GM06990 (cell line): Measurements from ENCODE around the gene DPP10.

Source experiments
- DNase-seq: peaks from one replicate; pipeline ENCODE4 v3.0.0-alpha.2; 2011; ENCODE audit not compliant: insufficient read length; ENCODE audit errors: extremely low read depth
- H3K27me3 ChIP-seq: replicated peaks from 2 replicates; pipeline ENCODE4 v1.6.0; 2011; ENCODE audit warnings: low read length; ENCODE audit not compliant: control insufficient read depth, insufficient read depth
- H3K36me3 ChIP-seq: 2 replicates; pipeline ENCODE4 v1.5.1; 2011; ENCODE audit warnings: low read length; ENCODE audit not compliant: control insufficient read depth, insufficient read depth
- H3K4me3 ChIP-seq: replicated peaks from 2 replicates; pipeline ENCODE4 v1.5.1; 2011; ENCODE audit warnings: low read depth, mild to moderate bottlenecking, control low read depth, low read length
- TF ChIP-seq, protein P1 (sequence below): IDR thresholded peaks from 2 replicates; pipeline ENCODE4 v1.5.1; 2011; ENCODE audit warnings: low read length, control low read depth, mild to moderate bottlenecking, inconsistent platforms; ENCODE audit not compliant: insufficient read depth, poor library complexity, severe bottlenecking

DPP10 gene

GRCh38 chr2:115678129-115678528 is 1235.7 kb downstream of the DPP10 start:
- no peaks in the 10 kb centered on the region for H3K36me3 ChIP-seq
- no peak for DNase-seq
- TF ChIP-seq, protein P1, sequence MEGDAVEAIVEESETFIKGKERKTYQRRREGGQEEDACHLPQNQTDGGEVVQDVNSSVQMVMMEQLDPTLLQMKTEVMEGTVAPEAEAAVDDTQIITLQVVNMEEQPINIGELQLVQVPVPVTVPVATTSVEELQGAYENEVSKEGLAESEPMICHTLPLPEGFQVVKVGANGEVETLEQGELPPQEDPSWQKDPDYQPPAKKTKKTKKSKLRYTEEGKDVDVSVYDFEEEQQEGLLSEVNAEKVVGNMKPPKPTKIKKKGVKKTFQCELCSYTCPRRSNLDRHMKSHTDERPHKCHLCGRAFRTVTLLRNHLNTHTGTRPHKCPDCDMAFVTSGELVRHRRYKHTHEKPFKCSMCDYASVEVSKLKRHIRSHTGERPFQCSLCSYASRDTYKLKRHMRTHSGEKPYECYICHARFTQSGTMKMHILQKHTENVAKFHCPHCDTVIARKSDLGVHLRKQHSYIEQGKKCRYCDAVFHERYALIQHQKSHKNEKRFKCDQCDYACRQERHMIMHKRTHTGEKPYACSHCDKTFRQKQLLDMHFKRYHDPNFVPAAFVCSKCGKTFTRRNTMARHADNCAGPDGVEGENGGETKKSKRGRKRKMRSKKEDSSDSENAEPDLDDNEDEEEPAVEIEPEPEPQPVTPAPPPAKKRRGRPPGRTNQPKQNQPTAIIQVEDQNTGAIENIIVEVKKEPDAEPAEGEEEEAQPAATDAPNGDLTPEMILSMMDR, result no peak
- no peak overlapping the region for H3K4me3 ChIP-seq
- H3K27me3 ChIP-seq, result no peaks in the 10 kb centered on the region

DNA sequence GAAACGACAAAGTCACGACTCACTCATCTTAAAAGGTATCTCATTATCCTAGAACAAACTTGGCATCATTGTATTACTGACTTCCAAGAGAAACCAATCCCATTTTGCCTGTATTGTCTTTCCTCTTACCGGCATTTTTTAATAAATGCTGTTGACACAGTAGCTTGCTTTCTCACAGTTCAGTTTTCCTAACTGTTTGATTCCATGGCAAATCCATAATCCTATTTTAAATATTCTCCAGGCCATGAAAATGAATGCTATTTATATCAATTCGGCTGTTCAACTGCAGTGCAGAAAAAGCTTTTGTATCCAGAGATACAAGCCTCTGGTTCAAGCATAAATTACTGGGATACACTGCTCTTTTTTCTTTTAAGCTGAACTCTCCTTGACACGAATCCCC is 1241.9 kb downstream of the DPP10 start:
- no peak overlapping the region for H3K4me3 ChIP-seq
- no peaks in the 10 kb centered on the region for H3K36me3 ChIP-seq
- TF ChIP-seq, protein P1, result no peak
- no peak for DNase-seq
- no peaks in the 10 kb centered on the region for H3K27me3 ChIP-seq

GRCh38 chr2:115691409-115691808 is 1249.0 kb downstream of the DPP10 start:
- Histone ChIP-seq H3K36me3 (no peaks in the 10 kb centered on the region), H3K27me3 (no peaks in the 10 kb centered on the region), H3K4me3 (no peak overlapping the region)
- DNase-seq, result no peak
- TF ChIP-seq, protein P1, result no peak

DNA sequence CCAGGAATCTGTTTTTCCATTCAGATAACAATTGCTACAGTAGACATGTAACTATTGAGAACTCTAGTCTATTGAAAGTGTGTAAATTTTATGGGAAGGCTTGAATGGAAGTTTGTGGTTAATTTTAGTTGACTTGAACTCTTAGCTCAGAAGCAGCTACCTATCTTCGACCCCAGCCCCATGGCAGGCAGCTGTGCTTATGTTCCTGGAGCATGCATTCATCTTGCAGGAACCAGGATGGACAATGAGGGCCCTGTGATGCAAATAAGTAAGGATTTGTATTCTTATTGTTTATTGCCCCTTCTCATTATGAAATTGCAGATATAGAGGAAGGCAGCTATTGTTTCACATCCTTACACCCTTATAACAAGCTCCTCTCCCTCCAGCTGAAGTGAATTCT is 1252.2 kb downstream of the DPP10 start:
- no peak for DNase-seq
- TF ChIP-seq, protein P1, result no peak
- Histone ChIP-seq H3K36me3 (no peaks in the 10 kb centered on the region), H3K4me3 (no peak overlapping the region), H3K27me3 (no peaks in the 10 kb centered on the region)

DNA sequence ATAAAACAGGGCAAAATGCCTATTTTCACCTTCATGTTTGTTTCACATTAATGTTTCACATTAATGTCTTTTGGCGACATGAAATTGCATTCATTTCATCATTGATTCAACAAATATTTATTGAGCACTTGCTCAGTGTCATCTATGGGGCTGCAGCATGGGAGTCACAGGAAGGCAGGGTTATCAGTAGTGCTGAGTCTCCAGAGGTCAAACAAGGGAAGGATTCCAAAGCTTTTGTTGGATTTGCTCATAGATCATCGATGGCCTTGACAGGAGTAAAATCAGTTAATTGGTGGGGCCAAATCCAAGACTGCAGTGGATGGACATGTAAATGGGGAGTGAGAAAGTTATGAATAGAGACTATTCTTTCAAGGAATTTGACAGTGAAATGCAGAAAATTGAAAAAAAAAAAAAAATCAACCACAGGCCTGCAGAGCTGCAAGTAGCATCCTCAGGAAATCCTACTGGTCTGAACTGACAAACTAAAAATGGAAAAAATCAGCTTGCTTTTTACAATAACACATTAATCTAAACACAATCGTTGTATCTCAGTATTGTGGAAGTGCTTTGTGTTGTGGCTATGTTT is 1290.8 kb downstream of the DPP10 start:
- Histone ChIP-seq H3K4me3 (no peak overlapping the region), H3K36me3 (no peaks in the 10 kb centered on the region), H3K27me3 (no peaks in the 10 kb centered on the region)
- DNase-seq, result no peak
- TF ChIP-seq, protein P1, result no peak

GRCh38 chr2:115738111-115738510 is 1295.7 kb downstream of the DPP10 start:
- no peak for DNase-seq
- TF ChIP-seq, protein P1, result no peak
- no peaks in the 10 kb centered on the region for H3K27me3 ChIP-seq
- no peak overlapping the region for H3K4me3 ChIP-seq
- no peaks in the 10 kb centered on the region for H3K36me3 ChIP-seq
